Gastrocnemius medialis (tissue), 4 donors: Measurements from ENCODE around the gene GRIN2C. TPM values are rescaled to one million over a fixed set of nuclear protein-coding genes. Genes with fewer than 3 reads are reported as not detected.

Experiments used
- ATAC-seq, 2 donors: fragments of 150-250 bp; one replicate each; pipeline ENCODE4 v1.9.1; 2016
- DNase-seq, 2 donors: peaks; one replicate each; pipeline ENCODE4 v3.0.0-alpha.2; 2019
- H3K27ac ChIP-seq, 4 donors: fragments of 200-600 bp; sonication (generic); 1 replicate in 1 of 4; 2 replicates in 3 of 4; pipeline ENCODE4 v1.5.1; 2016 to 2018; ENCODE audit warnings: mild to moderate bottlenecking in 2 of 4, moderate library complexity in 1 of 4
- H3K27me3 ChIP-seq, 3 donors: fragments of 200-600 bp; sonication (generic) in 2 of 3; 1 replicate in 1 of 3; 2 replicates in 2 of 3; pipeline versions ENCODE4 v1.5.1 to v1.6.0; 2016 to 2019; ENCODE audit warnings: mild to moderate bottlenecking in 1 of 3, moderate library complexity in 1 of 3
- H3K36me3 ChIP-seq, 2 donors: fragments of 200-600 bp; sonication (generic) in 1 of 2; one replicate each; pipeline ENCODE4 v1.5.1; 2017 to 2018
- H3K4me1 ChIP-seq, 2 donors: fragments of 200-600 bp; sonication (generic) in 1 of 2; one replicate each; pipeline ENCODE4 v1.5.1; 2016 to 2017; ENCODE audit warnings: mild to moderate bottlenecking in 2 of 2
- H3K4me3 ChIP-seq, 4 donors: fragments of 200-600 bp; sonication (generic) in 3 of 4; 1 replicate in 1 of 4; 2 replicates in 3 of 4; pipeline ENCODE4 v1.5.1; 2016 to 2019; ENCODE audit warnings: mild to moderate bottlenecking in 2 of 4
- H3K9me3 ChIP-seq, 3 donors: fragments of 200-600 bp; sonication (generic) in 2 of 3; 1 replicate in 1 of 3; 2 replicates in 2 of 3; pipeline ENCODE4 v1.5.1; 2016 to 2019
- POLR2A ChIP-seq, 2 donors: fragments of 450-650 bp; IDR thresholded peaks; one replicate each; pipeline ENCODE4 v1.6.1; 2017; ENCODE audit warnings: antibody characterized with exemption in 2 of 2, mild to moderate bottlenecking in 2 of 2, moderate library complexity in 2 of 2
- in situ Hi-C, 4 donors: fragments of 200-750 bp; cut with MboI; loops; one replicate each; pipeline versions ENCODE4 v1.15.0 to v1.8.0; 2017; ENCODE audit warnings: low sequenced_read_pairs in 4 of 4
- intact Hi-C: fragments of 100-400 bp; cut with DNase I; formaldehyde crosslinking; loops from one replicate; pipeline ENCODE4 v1.15.1; 2023; ENCODE audit warnings: low total_unique reads
- total RNA-seq, 4 donors: library from RNA; depleted of rRNA; stranded (reverse); fragments of >200 nt; gene quantifications; one replicate each; pipeline versions ENCODE4 v1.1.0 to v1.2.3, GENCODE V29; 2016
- TF ChIP-seq, protein P1 (sequence below), 5 experiments: fragments of 450-650 bp in 3 of 5; fragments of 200-600 bp in 2 of 5; sonication (generic) in 2 of 5; IDR thresholded peaks in 4 of 5; conservative IDR thresholded peaks in 1 of 5; 1 replicate in 4 of 5; 2 replicates in 1 of 5; pipeline ENCODE4 v1.5.1; 2016 to 2019; ENCODE audit warnings: antibody characterized with exemption in 5 of 5, mild to moderate bottlenecking in 3 of 5, moderate library complexity in 3 of 5

Gene GRIN2C
- total RNA-seq, 4 donors from 2014 or later = 1.2 to 1.5 TPM; not detected in 2

DNA sequence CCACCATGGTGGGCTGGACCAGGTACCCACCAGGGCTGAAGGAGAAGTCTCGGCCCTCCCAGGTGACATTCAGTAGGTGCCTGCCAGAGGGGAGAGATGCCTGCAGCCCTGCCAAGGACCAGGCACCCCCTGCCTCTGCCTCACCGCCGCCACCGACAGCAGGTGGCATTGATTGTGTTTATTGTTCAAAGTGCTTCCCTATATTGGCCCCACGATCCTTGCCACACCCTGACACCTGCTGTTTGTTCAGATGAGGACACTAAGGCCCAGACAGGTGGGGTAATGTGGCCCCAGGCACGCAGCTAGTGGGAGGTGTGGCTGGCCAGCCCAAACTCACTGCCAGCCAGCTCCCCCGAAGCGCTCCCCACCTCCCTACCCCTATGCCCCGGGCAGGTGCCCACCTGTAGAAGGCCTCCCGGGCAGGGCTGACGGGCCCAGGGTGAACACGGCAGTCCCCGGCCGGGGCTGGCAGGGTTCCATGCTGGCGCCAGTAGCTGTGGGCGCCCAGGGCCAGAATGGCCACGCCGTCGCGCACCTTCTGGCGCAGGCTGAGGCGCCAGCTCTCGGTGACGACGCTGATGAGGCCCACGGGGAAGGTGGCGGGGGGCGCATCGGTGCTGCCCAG, 8.0 kb downstream of the GRIN2C start:
- in situ Hi-C loops (loop anchor here in 1 of 4 donors (25.0 kb wide), 1 partner anchor 464 kb away; no protein-coding TSS in a partner anchor), intact Hi-C loops (no loop called here)
- ATAC-seq (no peak), DNase-seq (no peak)
- no peak for TF ChIP-seq POLR2A (IDR thresholded peaks at IDR 0.05)
- TF ChIP-seq, protein P1, sequence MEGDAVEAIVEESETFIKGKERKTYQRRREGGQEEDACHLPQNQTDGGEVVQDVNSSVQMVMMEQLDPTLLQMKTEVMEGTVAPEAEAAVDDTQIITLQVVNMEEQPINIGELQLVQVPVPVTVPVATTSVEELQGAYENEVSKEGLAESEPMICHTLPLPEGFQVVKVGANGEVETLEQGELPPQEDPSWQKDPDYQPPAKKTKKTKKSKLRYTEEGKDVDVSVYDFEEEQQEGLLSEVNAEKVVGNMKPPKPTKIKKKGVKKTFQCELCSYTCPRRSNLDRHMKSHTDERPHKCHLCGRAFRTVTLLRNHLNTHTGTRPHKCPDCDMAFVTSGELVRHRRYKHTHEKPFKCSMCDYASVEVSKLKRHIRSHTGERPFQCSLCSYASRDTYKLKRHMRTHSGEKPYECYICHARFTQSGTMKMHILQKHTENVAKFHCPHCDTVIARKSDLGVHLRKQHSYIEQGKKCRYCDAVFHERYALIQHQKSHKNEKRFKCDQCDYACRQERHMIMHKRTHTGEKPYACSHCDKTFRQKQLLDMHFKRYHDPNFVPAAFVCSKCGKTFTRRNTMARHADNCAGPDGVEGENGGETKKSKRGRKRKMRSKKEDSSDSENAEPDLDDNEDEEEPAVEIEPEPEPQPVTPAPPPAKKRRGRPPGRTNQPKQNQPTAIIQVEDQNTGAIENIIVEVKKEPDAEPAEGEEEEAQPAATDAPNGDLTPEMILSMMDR (IDR thresholded peaks at IDR 0.05 in 4 of 5, conservative IDR thresholded peaks at IDR 0.05 in 1 of 5) = no peak
- H3K36me3 ChIP-seq = no peaks in the 10 kb centered on the region
- no peak overlapping the region for H3K27ac ChIP-seq
- H3K27me3 ChIP-seq = peaks cover 45 to 56% (median 45%) of the 10 kb centered on the region in 3 donors
- no peaks in the 10 kb centered on the region for H3K9me3 ChIP-seq
- no peak overlapping the region for H3K4me3 ChIP-seq
- no peaks in the 10 kb centered on the region for H3K4me1 ChIP-seq

DNA sequence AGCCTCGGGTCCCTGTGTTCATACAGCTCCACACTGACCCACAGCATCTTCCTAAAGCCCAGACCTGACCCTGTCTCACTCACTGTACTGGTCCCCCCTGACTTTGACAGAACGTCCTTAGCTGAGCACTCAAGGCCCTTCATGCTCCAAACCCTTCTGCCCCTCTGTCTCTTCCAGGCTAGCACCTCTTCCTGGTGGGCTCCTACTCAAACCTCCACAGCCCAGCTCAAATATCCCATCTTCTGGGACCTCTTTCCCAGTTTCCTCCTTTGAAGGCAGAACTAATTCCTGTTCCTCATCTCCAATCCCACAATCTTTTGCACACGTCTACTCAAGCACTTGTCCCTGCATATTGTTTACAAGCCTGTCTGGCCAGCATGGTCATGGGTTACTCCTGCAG, 8.8 kb downstream of the GRIN2C start:
- Histone ChIP-seq H3K4me3 (no peak overlapping the region), H3K27ac (no peak overlapping the region), H3K36me3 (no peaks in the 10 kb centered on the region), H3K4me1 (no peaks in the 10 kb centered on the region), H3K9me3 (no peaks in the 10 kb centered on the region), H3K27me3 (peaks cover 42 to 55% (median 44%) of the 10 kb centered on the region in 3 donors)
- intact Hi-C loops = no loop called here
- no peak for ATAC-seq
- no peak for TF ChIP-seq POLR2A (IDR thresholded peaks at IDR 0.05)
- TF ChIP-seq, protein P1 (IDR thresholded peaks at IDR 0.05 in 4 of 5, conservative IDR thresholded peaks at IDR 0.05 in 1 of 5) = no peak
- no peak for DNase-seq
- in situ Hi-C loops = loop anchor here in 1 of 4 donors (25.0 kb wide), 1 partner anchor 464 kb away; no protein-coding TSS in a partner anchor

DNA sequence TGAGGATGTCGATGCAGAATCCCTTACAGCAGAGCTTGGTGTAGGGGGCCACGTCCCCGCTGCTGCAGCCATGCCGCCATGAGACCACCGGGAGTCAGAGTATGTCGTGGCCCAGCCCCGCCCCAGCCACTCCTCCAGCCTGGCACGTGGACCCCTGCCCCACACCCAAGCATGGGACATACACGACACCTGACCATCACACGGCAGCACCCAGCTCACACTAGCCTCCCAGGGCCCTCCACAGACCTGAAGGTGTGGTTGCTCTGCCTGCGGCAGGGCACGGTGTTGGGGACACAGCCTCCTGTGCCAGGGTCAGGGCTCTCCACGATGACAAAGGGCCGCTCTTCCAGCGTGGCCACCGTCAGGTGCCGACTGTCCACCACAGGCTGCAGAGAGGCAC, 9.4 kb downstream of the GRIN2C start:
- TF ChIP-seq, protein P1 (IDR thresholded peaks at IDR 0.05 in 4 of 5, conservative IDR thresholded peaks at IDR 0.05 in 1 of 5) = no peak
- TF ChIP-seq POLR2A (IDR thresholded peaks at IDR 0.05) = no peak
- no peak overlapping the region for H3K4me3 ChIP-seq
- H3K27me3 ChIP-seq = peaks cover 42 to 54% (median 44%) of the 10 kb centered on the region in 3 donors
- H3K4me1 ChIP-seq = no peaks in the 10 kb centered on the region
- DNase-seq (no peak), ATAC-seq (no peak)
- no peaks in the 10 kb centered on the region for H3K9me3 ChIP-seq
- in situ Hi-C loops = loop anchor here in 1 of 4 donors (25.0 kb wide), 1 partner anchor 463 kb away; no protein-coding TSS in a partner anchor
- H3K27ac ChIP-seq = no peak overlapping the region
- intact Hi-C loops = no loop called here
- H3K36me3 ChIP-seq = no peaks in the 10 kb centered on the region

DNA sequence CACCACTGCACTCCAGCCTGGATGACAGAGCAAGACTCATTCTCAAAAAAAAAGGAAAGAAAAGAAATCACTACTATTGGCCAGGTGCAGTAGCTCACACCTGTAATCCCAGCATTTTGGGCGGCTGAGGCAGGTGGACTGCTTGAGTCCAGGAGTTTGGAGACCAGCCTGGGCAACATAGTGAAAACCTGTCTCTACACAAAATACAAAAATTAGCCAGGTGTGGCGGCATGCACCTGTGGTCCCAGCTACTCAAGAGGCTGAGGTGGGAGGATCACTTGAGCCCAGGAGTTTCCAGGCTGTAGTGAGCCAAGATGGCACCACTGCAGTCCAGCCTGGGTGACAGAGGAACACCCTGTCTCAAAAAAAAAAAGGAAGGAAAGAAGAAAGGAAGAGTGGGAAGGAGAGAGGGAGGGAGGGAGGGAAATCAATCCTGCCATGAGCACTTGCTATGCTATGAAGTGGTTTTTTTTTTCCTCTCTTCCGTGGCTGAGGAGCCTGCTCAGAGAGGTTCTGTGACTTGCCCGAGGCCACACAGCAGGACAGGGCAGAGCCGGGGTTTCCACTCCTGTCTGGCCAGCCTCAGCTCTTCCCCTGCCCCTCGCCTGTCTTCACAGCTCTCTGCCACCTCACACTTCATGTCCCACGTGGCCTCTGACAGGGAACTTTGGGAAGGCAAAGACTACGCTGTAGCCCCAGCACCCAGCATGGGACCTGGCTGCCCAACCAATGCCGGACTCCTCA, 10.9 kb downstream of the GRIN2C start:
- no peaks in the 10 kb centered on the region for H3K36me3 ChIP-seq
- H3K27me3 ChIP-seq = peaks cover 30 to 49% (median 32%) of the 10 kb centered on the region in 3 donors
- TF ChIP-seq, protein P1 (IDR thresholded peaks at IDR 0.05 in 4 of 5, conservative IDR thresholded peaks at IDR 0.05 in 1 of 5) = no peak
- TF ChIP-seq POLR2A (IDR thresholded peaks at IDR 0.05) = no peak
- H3K9me3 ChIP-seq = no peaks in the 10 kb centered on the region
- in situ Hi-C loops (no loop called here), intact Hi-C loops (no loop called here)
- no peak for DNase-seq
- no peak overlapping the region for H3K27ac ChIP-seq
- no peaks in the 10 kb centered on the region for H3K4me1 ChIP-seq
- H3K4me3 ChIP-seq = no peak overlapping the region
- no peak for ATAC-seq
